ENCODE results near the gene SETBP1.

DNA sequence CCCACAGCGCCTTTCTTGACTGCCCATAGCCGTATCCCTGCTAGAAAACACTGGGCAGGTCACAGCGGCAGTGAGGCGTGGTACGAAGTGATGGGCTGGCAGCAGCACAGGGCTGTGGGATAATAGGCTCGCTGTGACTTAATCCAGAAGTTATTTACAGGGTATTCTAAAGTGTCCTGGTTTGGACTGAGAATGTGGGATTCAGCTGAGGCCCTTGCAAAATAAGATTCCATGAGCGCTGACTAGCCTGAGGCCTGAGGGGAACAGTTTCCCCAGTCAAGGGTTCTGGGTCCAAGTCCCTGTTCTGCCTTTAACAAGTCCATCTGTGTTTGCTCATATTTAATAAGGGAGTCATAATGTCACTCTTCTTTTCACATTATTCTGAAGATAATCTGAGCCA, 34.6 kb downstream of the SETBP1 start:
- TF ChIP-seq, protein P1, sequence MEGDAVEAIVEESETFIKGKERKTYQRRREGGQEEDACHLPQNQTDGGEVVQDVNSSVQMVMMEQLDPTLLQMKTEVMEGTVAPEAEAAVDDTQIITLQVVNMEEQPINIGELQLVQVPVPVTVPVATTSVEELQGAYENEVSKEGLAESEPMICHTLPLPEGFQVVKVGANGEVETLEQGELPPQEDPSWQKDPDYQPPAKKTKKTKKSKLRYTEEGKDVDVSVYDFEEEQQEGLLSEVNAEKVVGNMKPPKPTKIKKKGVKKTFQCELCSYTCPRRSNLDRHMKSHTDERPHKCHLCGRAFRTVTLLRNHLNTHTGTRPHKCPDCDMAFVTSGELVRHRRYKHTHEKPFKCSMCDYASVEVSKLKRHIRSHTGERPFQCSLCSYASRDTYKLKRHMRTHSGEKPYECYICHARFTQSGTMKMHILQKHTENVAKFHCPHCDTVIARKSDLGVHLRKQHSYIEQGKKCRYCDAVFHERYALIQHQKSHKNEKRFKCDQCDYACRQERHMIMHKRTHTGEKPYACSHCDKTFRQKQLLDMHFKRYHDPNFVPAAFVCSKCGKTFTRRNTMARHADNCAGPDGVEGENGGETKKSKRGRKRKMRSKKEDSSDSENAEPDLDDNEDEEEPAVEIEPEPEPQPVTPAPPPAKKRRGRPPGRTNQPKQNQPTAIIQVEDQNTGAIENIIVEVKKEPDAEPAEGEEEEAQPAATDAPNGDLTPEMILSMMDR (conservative IDR thresholded peaks at IDR 0.05; ENCODE audit: low read depth, low read length) = no peak
- no peak for TF ChIP-seq EZH2 (IDR thresholded peaks at IDR 0.05; ENCODE audit: borderline replicate concordance, low read depth, low read length, poor library complexity, severe bottlenecking)
